ENCODE results near the gene SRXN1.

DNA sequence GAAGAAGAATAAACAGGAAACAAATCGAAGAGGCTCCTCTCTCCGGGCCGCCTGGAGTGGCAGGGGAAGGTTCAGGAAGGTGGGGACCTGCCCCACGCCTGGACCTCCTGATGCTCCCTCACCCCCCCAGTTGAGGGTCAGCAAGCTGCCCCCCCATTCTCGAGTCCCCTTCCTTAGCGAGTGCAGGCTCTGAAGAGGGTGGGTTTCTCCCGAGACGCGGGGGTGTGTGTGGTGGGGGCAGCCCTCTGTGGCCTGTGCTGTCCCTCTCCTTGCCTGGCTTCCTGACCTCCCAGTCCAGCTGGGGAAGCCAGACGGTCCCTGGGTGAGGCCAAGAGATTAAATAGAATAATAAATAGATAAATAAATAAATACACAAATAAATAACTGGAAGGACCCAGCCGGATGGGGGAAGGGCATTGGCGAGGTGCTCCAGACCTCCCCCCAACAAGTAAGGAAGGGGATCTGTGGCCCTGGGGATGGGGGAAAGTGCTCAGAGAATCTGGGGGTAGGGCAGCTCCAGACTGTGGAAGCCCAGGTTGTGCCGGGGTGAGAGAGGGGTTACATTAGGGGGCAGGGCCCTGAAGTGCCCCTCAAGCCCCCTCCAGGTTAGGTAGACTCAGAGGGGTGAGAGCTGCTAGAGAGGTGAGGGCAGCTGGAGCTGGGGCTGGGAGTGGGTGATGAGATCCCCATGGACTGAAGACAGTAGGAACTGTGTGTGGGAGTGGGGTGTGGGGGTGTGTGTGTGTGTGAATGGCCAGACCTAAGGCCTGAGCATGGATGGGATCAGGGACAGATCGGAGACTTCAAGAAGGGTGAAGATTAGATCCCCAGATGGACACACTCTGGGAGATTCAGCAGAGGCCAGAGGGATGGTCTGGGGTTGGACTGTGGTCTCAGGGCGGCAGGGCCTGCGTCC is 9.5 kb upstream of the SRXN1 start:
- TF ChIP-seq RAD21 (conservative IDR thresholded peaks at IDR 0.05) (no peak), POLR2AphosphoS5 (IDR thresholded peaks at IDR 0.05) (no peak), EZH2 (IDR thresholded peaks at IDR 0.05; ENCODE audit: borderline replicate concordance, insufficient read depth, low read length, poor library complexity, severe bottlenecking) (no peak), TAF1 (IDR thresholded peaks at IDR 0.05; ENCODE audit: low read depth) (no peak), EP300 (conservative IDR thresholded peaks at IDR 0.05; ENCODE audit: poor library complexity, severe bottlenecking) (no peak)
- TF ChIP-seq, protein P1, sequence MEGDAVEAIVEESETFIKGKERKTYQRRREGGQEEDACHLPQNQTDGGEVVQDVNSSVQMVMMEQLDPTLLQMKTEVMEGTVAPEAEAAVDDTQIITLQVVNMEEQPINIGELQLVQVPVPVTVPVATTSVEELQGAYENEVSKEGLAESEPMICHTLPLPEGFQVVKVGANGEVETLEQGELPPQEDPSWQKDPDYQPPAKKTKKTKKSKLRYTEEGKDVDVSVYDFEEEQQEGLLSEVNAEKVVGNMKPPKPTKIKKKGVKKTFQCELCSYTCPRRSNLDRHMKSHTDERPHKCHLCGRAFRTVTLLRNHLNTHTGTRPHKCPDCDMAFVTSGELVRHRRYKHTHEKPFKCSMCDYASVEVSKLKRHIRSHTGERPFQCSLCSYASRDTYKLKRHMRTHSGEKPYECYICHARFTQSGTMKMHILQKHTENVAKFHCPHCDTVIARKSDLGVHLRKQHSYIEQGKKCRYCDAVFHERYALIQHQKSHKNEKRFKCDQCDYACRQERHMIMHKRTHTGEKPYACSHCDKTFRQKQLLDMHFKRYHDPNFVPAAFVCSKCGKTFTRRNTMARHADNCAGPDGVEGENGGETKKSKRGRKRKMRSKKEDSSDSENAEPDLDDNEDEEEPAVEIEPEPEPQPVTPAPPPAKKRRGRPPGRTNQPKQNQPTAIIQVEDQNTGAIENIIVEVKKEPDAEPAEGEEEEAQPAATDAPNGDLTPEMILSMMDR (IDR thresholded peaks at IDR 0.05; ENCODE audit: poor library complexity, severe bottlenecking), result no peak
- TF ChIP-seq, protein P2, sequence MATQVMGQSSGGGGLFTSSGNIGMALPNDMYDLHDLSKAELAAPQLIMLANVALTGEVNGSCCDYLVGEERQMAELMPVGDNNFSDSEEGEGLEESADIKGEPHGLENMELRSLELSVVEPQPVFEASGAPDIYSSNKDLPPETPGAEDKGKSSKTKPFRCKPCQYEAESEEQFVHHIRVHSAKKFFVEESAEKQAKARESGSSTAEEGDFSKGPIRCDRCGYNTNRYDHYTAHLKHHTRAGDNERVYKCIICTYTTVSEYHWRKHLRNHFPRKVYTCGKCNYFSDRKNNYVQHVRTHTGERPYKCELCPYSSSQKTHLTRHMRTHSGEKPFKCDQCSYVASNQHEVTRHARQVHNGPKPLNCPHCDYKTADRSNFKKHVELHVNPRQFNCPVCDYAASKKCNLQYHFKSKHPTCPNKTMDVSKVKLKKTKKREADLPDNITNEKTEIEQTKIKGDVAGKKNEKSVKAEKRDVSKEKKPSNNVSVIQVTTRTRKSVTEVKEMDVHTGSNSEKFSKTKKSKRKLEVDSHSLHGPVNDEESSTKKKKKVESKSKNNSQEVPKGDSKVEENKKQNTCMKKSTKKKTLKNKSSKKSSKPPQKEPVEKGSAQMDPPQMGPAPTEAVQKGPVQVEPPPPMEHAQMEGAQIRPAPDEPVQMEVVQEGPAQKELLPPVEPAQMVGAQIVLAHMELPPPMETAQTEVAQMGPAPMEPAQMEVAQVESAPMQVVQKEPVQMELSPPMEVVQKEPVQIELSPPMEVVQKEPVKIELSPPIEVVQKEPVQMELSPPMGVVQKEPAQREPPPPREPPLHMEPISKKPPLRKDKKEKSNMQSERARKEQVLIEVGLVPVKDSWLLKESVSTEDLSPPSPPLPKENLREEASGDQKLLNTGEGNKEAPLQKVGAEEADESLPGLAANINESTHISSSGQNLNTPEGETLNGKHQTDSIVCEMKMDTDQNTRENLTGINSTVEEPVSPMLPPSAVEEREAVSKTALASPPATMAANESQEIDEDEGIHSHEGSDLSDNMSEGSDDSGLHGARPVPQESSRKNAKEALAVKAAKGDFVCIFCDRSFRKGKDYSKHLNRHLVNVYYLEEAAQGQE (IDR thresholded peaks at IDR 0.05; ENCODE audit: borderline replicate concordance), result no peak
